Measurements from ENCODE around the gene CPNE6. TPM values are rescaled to one million over a fixed set of nuclear protein-coding genes. Genes with fewer than 3 reads are reported as not detected.

The CPNE6 gene
- total RNA-seq, 1 donor from 2014 or later = not detected

Other genes starting within 250 kb of the CPNE6 start
- gene DHRS4, start 117.8 kb upstream of the CPNE6 start, total RNA-seq = 36.4 and 42.9 TPM in 2 replicates
- gene DHRS4L2, start 82.6 kb upstream of the CPNE6 start, total RNA-seq = 11.6 and 12.6 TPM in 2 replicates
- gene CARMIL3, start 19.6 kb upstream of the CPNE6 start, total RNA-seq = 0.05 TPM in 1 of 2 replicates, not detected in the other
- gene PCK2, start 22.7 kb downstream of the CPNE6 start, total RNA-seq = 5.8 and 10.5 TPM in 2 replicates
- gene DCAF11, start 43.2 kb downstream of the CPNE6 start, total RNA-seq = 90.7 and 93.9 TPM in 2 replicates
- 0.88 and 2.6 TPM in 2 replicates for gene NRL, start 43.4 kb downstream of the CPNE6 start, total RNA-seq
- 0.42 and 0.51 TPM in 2 replicates for gene FITM1, start 59.1 kb downstream of the CPNE6 start, total RNA-seq
- 167 TPM in 2 replicates for gene PSME1, start 64.6 kb downstream of the CPNE6 start, total RNA-seq
- gene EMC9, start 70.0 kb downstream of the CPNE6 start, total RNA-seq = 21.4 and 26.4 TPM in 2 replicates
- 108 and 110 TPM in 2 replicates for gene PSME2, start 75.0 kb downstream of the CPNE6 start, total RNA-seq
- 53.2 and 54.1 TPM in 2 replicates for gene RNF31, start 75.9 kb downstream of the CPNE6 start, total RNA-seq
- 37.8 and 55.5 TPM in 2 replicates for gene IRF9, start 89.7 kb downstream of the CPNE6 start, total RNA-seq
- 2.7 and 4.2 TPM in 2 replicates for gene REC8, start 100.5 kb downstream of the CPNE6 start, total RNA-seq
- gene IPO4, start 117.3 kb downstream of the CPNE6 start, total RNA-seq = 28.8 and 60.6 TPM in 2 replicates
- 63.5 and 82.5 TPM in 2 replicates for gene TM9SF1, start 123.9 kb downstream of the CPNE6 start, total RNA-seq
- gene TSSK4, start 134.1 kb downstream of the CPNE6 start, total RNA-seq = not detected in 2 replicates
- 36.8 and 39.3 TPM in 2 replicates for gene CHMP4A, start 141.9 kb downstream of the CPNE6 start, total RNA-seq
- 5.9 and 23.7 TPM in 2 replicates for gene MDP1, start 144.5 kb downstream of the CPNE6 start, total RNA-seq
- 197 and 248 TPM in 2 replicates for gene NEDD8, start 160.8 kb downstream of the CPNE6 start, total RNA-seq
- gene GMPR2, start 161.4 kb downstream of the CPNE6 start, total RNA-seq = 108 and 121 TPM in 2 replicates
- 68.4 and 71.7 TPM in 2 replicates for gene TINF2, start 171.1 kb downstream of the CPNE6 start, total RNA-seq
- gene TGM1, start 191.6 kb downstream of the CPNE6 start, total RNA-seq = 0.17 and 0.51 TPM in 2 replicates
- 27.9 and 28.6 TPM in 2 replicates for gene RABGGTA, start 200.0 kb downstream of the CPNE6 start, total RNA-seq
- gene DHRS1, start 228.2 kb downstream of the CPNE6 start, total RNA-seq = 10.6 and 16.7 TPM in 2 replicates
- gene NOP9, start 228.3 kb downstream of the CPNE6 start, total RNA-seq = 30.1 and 33.5 TPM in 2 replicates
- gene CIDEB, start 236.4 kb downstream of the CPNE6 start, total RNA-seq = 4.6 and 7.5 TPM in 2 replicates
- 5.9 and 9.7 TPM in 2 replicates for gene LTB4R2, start 238.6 kb downstream of the CPNE6 start, total RNA-seq
- 3.5 and 3.6 TPM in 2 replicates for gene LTB4R, start 239.9 kb downstream of the CPNE6 start, total RNA-seq

All from dermis blood vessel endothelial cell (primary cell).